ENCODE measurements around the gene SYT17.

SYT17 gene

DNA sequence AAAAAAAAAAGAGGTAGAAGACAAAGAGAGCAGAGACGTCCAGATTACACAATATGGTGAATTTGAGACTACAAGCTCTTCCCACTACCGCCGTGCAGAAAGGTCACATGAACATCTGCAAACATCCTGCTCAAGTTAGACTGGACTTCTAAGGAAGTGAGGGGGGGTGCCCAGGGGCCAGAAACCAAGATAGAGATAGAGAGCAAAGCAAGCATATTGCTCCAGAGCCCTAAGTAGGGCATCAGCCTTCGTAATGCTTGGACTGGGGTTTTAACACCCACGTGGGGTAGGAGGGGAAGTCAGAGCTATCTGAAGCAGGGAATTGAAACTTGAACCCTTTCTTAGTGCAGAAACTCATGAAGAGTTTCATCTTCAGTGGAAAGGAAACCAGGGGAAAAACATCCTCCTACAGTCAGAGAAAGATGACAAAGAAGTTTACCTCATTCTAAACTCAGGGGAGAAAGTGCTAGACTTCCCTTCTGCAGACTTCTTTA lies 126.2 kb downstream of the SYT17 start:
- H3K36me3 ChIP-seq (replicated peaks in 1 of 2; ENCODE audit: control insufficient read depth in 2 of 2, insufficient read depth in 2 of 2, low read length in 2 of 2): no peaks in the 10 kb centered on the region
- H4K91ac ChIP-seq (ENCODE audit: low read depth, low read length, poor library complexity): no peak overlapping the region
- no peak overlapping the region for H2BK15ac ChIP-seq (ENCODE audit: low read length)
- no peak overlapping the region for H2BK12ac ChIP-seq (ENCODE audit: low read length)
- peak overlapping the region; percentile 19 for H3K4ac ChIP-seq (ENCODE audit: low read length)
- no peak overlapping the region for H3K4me2 ChIP-seq (ENCODE audit: insufficient read depth, low read length, poor library complexity, severe bottlenecking)
- no peak overlapping the region for H3K23ac ChIP-seq (ENCODE audit: low read depth, low read length, poor library complexity)
- H2AFZ ChIP-seq (ENCODE audit: low read length): peak overlapping the region; percentile 19
- no peaks in the 10 kb centered on the region for H3K9me3 ChIP-seq (replicated peaks in 1 of 2; ENCODE audit: control insufficient read depth in 2 of 2, insufficient read depth in 1 of 2, low read depth in 1 of 2, low read length in 2 of 2)
- H3K27me3 ChIP-seq (ENCODE audit: control insufficient read depth in 3 of 3, insufficient read depth in 3 of 3, low read depth in 1 of 3, low read length in 3 of 3): peaks cover 0 to 5% (median 0%) of the 10 kb centered on the region in 3 experiments
- H3K79me1 ChIP-seq (ENCODE audit: low read depth, low read length): no peaks in the 10 kb centered on the region
- H3K4me1 ChIP-seq (ENCODE audit: control insufficient read depth in 2 of 2, insufficient read depth in 1 of 2, low read depth in 1 of 2, low read length in 2 of 2): peaks cover 18 to 38% of the 10 kb centered on the region in 2 donors
- DNase-seq (ENCODE audit: low spot score): no peak
- H2AK5ac ChIP-seq (ENCODE audit: low read depth, low read length): no peak overlapping the region
- H3K27ac ChIP-seq (replicated peaks; ENCODE audit: low read length): peak overlapping the region; percentile 41
- H2BK120ac ChIP-seq (ENCODE audit: low read depth, low read length): no peak overlapping the region
- H3K9ac ChIP-seq (ENCODE audit: low read depth, low read length, poor library complexity): no peak overlapping the region
- no peak overlapping the region for H2BK5ac ChIP-seq (ENCODE audit: low read length)
- no peak overlapping the region for H3K4me3 ChIP-seq (ENCODE audit: low read length in 2 of 2)
- WGBS, 2 donors (ENCODE audit: extremely low coverage in 2 of 2, insufficient read length in 2 of 2, insufficient replicate concordance in 1 of 2): no CpG with 5 or more reads among the region's 5 CpGs
- H3K18ac ChIP-seq (ENCODE audit: low read length): peak overlapping the region; percentile 78
- H4K8ac ChIP-seq (ENCODE audit: low read depth, low read length): no peak overlapping the region
- H3K14ac ChIP-seq (ENCODE audit: low read length): no peak overlapping the region

DNA sequence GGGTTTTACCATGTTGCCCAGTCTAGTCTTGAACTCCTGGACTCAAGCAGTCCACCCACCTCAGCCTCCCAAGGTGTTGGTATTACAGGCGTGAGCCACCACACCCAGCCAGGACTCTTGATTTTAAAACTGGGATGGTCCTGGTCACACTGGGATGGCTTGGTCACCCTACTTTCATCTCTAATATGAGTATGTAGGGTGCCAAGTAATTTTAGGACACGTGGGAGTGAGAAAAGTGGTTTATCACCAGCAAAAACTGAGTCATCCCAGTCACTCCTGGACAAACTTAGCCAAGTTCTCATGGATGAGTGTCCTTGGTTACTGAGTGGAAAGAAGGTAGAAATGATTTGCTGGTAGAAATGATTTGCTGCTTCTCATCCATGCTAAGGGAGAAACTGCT lies 127.4 kb downstream of the SYT17 start:
- no peak overlapping the region for H3K27ac ChIP-seq (replicated peaks; ENCODE audit: low read length)
- H3K27me3 ChIP-seq (ENCODE audit: control insufficient read depth in 3 of 3, insufficient read depth in 3 of 3, low read depth in 1 of 3, low read length in 3 of 3): peaks cover 0 to 5% (median 0%) of the 10 kb centered on the region in 3 experiments
- H3K4me1 ChIP-seq (ENCODE audit: control insufficient read depth in 2 of 2, insufficient read depth in 1 of 2, low read depth in 1 of 2, low read length in 2 of 2): peaks cover 10 to 31% of the 10 kb centered on the region in 2 donors
- H3K18ac ChIP-seq (ENCODE audit: low read length): no peak overlapping the region
- H4K91ac ChIP-seq (ENCODE audit: low read depth, low read length, poor library complexity): no peak overlapping the region
- no peak overlapping the region for H3K23ac ChIP-seq (ENCODE audit: low read depth, low read length, poor library complexity)
- H4K8ac ChIP-seq (ENCODE audit: low read depth, low read length): no peak overlapping the region
- H2BK5ac ChIP-seq (ENCODE audit: low read length): peak overlapping the region; percentile 33
- H2BK15ac ChIP-seq (ENCODE audit: low read length): peak overlapping the region; percentile 11
- H3K4ac ChIP-seq (ENCODE audit: low read length): no peak overlapping the region
- H2AK5ac ChIP-seq (ENCODE audit: low read depth, low read length): peak overlapping the region; percentile 13
- no CpG with 5 or more reads among the region's 2 CpGs for WGBS, 2 donors (ENCODE audit: extremely low coverage in 2 of 2, insufficient read length in 2 of 2, insufficient replicate concordance in 1 of 2)
- no peaks in the 10 kb centered on the region for H3K79me1 ChIP-seq (ENCODE audit: low read depth, low read length)
- no peak overlapping the region for H3K14ac ChIP-seq (ENCODE audit: low read length)
- no peaks in the 10 kb centered on the region for H3K9me3 ChIP-seq (replicated peaks in 1 of 2; ENCODE audit: control insufficient read depth in 2 of 2, insufficient read depth in 1 of 2, low read depth in 1 of 2, low read length in 2 of 2)
- H3K4me2 ChIP-seq (ENCODE audit: insufficient read depth, low read length, poor library complexity, severe bottlenecking): no peak overlapping the region
- no peak overlapping the region for H3K4me3 ChIP-seq (ENCODE audit: low read length in 2 of 2)
- no peak for DNase-seq (ENCODE audit: low spot score)
- no peak overlapping the region for H2BK120ac ChIP-seq (ENCODE audit: low read depth, low read length)
- no peak overlapping the region for H3K9ac ChIP-seq (ENCODE audit: low read depth, low read length, poor library complexity)
- no peak overlapping the region for H2BK12ac ChIP-seq (ENCODE audit: low read length)
- no peaks in the 10 kb centered on the region for H3K36me3 ChIP-seq (replicated peaks in 1 of 2; ENCODE audit: control insufficient read depth in 2 of 2, insufficient read depth in 2 of 2, low read length in 2 of 2)
- H2AFZ ChIP-seq (ENCODE audit: low read length): no peak overlapping the region

DNA sequence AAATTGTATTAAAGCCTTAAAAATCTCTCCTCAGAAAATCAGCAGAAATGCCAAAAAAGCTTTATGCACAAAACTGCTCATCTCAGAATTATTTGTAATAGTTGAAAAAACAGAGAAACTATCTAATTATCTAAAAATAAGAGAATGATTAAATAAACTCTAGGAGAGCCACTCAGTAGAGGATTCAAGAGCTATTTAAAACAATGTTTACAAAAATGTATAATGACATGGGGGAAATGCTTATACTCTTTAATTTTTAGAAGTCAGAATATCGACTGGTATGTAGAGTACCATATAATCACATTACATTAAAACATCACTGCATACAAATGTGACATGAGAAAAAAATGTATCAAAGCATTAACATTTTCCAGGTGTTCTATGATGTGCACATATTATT lies 129.4 kb downstream of the SYT17 start:
- Histone ChIP-seq H3K18ac (ENCODE audit: low read length) (no peak overlapping the region), H4K91ac (ENCODE audit: low read depth, low read length, poor library complexity) (no peak overlapping the region), H3K79me1 (ENCODE audit: low read depth, low read length) (no peaks in the 10 kb centered on the region), H3K36me3 (replicated peaks in 1 of 2; ENCODE audit: control insufficient read depth in 2 of 2, insufficient read depth in 2 of 2, low read length in 2 of 2) (no peaks in the 10 kb centered on the region), H4K8ac (ENCODE audit: low read depth, low read length) (no peak overlapping the region), H3K4me3 (ENCODE audit: low read length in 2 of 2) (no peak overlapping the region), H3K14ac (ENCODE audit: low read length) (no peak overlapping the region), H3K27ac (replicated peaks; ENCODE audit: low read length) (no peak overlapping the region), H2BK120ac (ENCODE audit: low read depth, low read length) (no peak overlapping the region), H3K4me2 (ENCODE audit: insufficient read depth, low read length, poor library complexity, severe bottlenecking) (no peak overlapping the region), H3K27me3 (ENCODE audit: control insufficient read depth in 3 of 3, insufficient read depth in 3 of 3, low read depth in 1 of 3, low read length in 3 of 3) (peaks cover 0 to 4% (median 0%) of the 10 kb centered on the region in 3 experiments), H3K9me3 (replicated peaks in 1 of 2; ENCODE audit: control insufficient read depth in 2 of 2, insufficient read depth in 1 of 2, low read depth in 1 of 2, low read length in 2 of 2) (no peaks in the 10 kb centered on the region), H2AK5ac (ENCODE audit: low read depth, low read length) (no peak overlapping the region), H3K23ac (ENCODE audit: low read depth, low read length, poor library complexity) (no peak overlapping the region), H2BK12ac (ENCODE audit: low read length) (no peak overlapping the region), H2AFZ (ENCODE audit: low read length) (no peak overlapping the region), H3K4ac (ENCODE audit: low read length) (no peak overlapping the region), H3K9ac (ENCODE audit: low read depth, low read length, poor library complexity) (no peak overlapping the region), H2BK5ac (ENCODE audit: low read length) (no peak overlapping the region), H2BK15ac (ENCODE audit: low read length) (no peak overlapping the region), H3K4me1 (ENCODE audit: control insufficient read depth in 2 of 2, insufficient read depth in 1 of 2, low read depth in 1 of 2, low read length in 2 of 2) (peaks cover 0 to 18% of the 10 kb centered on the region in 2 donors)
- no CpG with 5 or more reads among the region's 1 CpG for WGBS, 2 donors (ENCODE audit: extremely low coverage in 2 of 2, insufficient read length in 2 of 2, insufficient replicate concordance in 1 of 2)
- DNase-seq (ENCODE audit: low spot score): no peak

DNA sequence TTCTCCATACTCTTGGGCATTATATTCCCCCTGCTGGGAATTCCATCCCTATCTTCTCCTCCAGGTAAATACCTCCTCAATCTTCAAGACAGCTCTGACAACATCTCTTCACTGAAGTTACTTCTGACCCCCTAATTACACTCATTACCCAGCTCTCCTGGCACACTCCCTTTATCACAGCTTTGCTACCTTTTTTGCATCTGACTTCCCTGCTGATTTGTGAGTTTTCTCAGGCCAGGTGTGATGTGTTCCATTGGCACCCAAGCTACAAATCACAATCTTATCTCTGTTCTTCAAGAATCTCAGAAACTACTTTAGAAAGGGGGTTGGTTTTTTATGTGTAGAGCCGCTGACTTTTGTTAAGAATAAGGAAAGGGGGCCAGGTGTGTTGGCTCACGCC lies 131.5 kb downstream of the SYT17 start:
- Histone ChIP-seq H3K4me3 (ENCODE audit: low read length in 2 of 2) (no peak overlapping the region), H3K4ac (ENCODE audit: low read length) (no peak overlapping the region), H3K4me2 (ENCODE audit: insufficient read depth, low read length, poor library complexity, severe bottlenecking) (no peak overlapping the region), H2BK15ac (ENCODE audit: low read length) (no peak overlapping the region), H4K91ac (ENCODE audit: low read depth, low read length, poor library complexity) (no peak overlapping the region), H3K14ac (ENCODE audit: low read length) (no peak overlapping the region), H3K9ac (ENCODE audit: low read depth, low read length, poor library complexity) (no peak overlapping the region), H2AFZ (ENCODE audit: low read length) (no peak overlapping the region), H3K79me1 (ENCODE audit: low read depth, low read length) (no peaks in the 10 kb centered on the region), H3K9me3 (replicated peaks in 1 of 2; ENCODE audit: control insufficient read depth in 2 of 2, insufficient read depth in 1 of 2, low read depth in 1 of 2, low read length in 2 of 2) (no peaks in the 10 kb centered on the region), H2AK5ac (ENCODE audit: low read depth, low read length) (no peak overlapping the region), H3K4me1 (ENCODE audit: control insufficient read depth in 2 of 2, insufficient read depth in 1 of 2, low read depth in 1 of 2, low read length in 2 of 2) (peaks cover 0 to 5% of the 10 kb centered on the region in 2 donors), H3K27me3 (ENCODE audit: control insufficient read depth in 3 of 3, insufficient read depth in 3 of 3, low read depth in 1 of 3, low read length in 3 of 3) (peaks cover 0 to 2% (median 0%) of the 10 kb centered on the region in 3 experiments), H4K8ac (ENCODE audit: low read depth, low read length) (no peak overlapping the region), H3K27ac (replicated peaks; ENCODE audit: low read length) (no peak overlapping the region), H3K23ac (ENCODE audit: low read depth, low read length, poor library complexity) (no peak overlapping the region), H3K36me3 (replicated peaks in 1 of 2; ENCODE audit: control insufficient read depth in 2 of 2, insufficient read depth in 2 of 2, low read length in 2 of 2) (no peaks in the 10 kb centered on the region), H3K18ac (ENCODE audit: low read length) (no peak overlapping the region), H2BK12ac (ENCODE audit: low read length) (no peak overlapping the region), H2BK5ac (ENCODE audit: low read length) (no peak overlapping the region), H2BK120ac (ENCODE audit: low read depth, low read length) (no peak overlapping the region)
- WGBS, 2 donors (ENCODE audit: extremely low coverage in 2 of 2, insufficient read length in 2 of 2, insufficient replicate concordance in 1 of 2): no CpG with 5 or more reads among the region's 2 CpGs
- DNase-seq (ENCODE audit: low spot score): no peak
